MCF 10A (cell line): ENCODE results near the gene VSTM2B. TPM values are rescaled to one million over a fixed set of nuclear protein-coding genes. Genes with fewer than 3 reads are reported as not detected.
A peak's percentile ranks its signal among the peaks of the same experiment; 100 is the strongest.

Experiments used
- BruUV-seq: library from RNA; stranded (reverse); fragments of 400-500 nt; replicated peaks from 2 replicates; lab custom pipeline; 2021; lab: Mats Ljungman, UMichigan
- CTCF ChIA-PET: fragments of 300-600 bp; sonication (Branson Sonifier 250); formaldehyde crosslinking; extraction: SDS; loops from one replicate; lab custom pipeline; 2021; ENCODE audit warnings: antibody characterized with exemption, inconsistent platforms; lab: Yijun Ruan, JAX
- POLR2A ChIA-PET: fragments of 300-600, 350-650 bp; sonication (Branson Sonifier 250); formaldehyde crosslinking; extraction: SDS; loops from one replicate; lab custom pipeline; 2020; ENCODE audit warnings: antibody characterized with exemption, inconsistent platforms; lab: Yijun Ruan, JAX
- DNase-seq: peaks from one replicate; pipeline ENCODE4 v3.0.0-alpha.2; 2018; ENCODE audit not compliant: unreplicated experiment
- H3K27ac Mint-ChIP-seq: one replicate; pipeline ENCODE4 v1.8.0; 2022; ENCODE audit warnings: mild to moderate bottlenecking, low read depth, mixed read lengths; ENCODE audit not compliant: unreplicated experiment
- H3K27me3 Mint-ChIP-seq: one replicate; pipeline ENCODE4 v1.8.0; 2022; ENCODE audit warnings: mixed read lengths; ENCODE audit not compliant: insufficient read depth, unreplicated experiment
- H3K36me3 Mint-ChIP-seq: one replicate; pipeline ENCODE4 v1.8.0; 2022; ENCODE audit warnings: mild to moderate bottlenecking, moderate library complexity, mixed read lengths; ENCODE audit not compliant: insufficient read depth, unreplicated experiment
- H3K4me1 Mint-ChIP-seq: one replicate; pipeline ENCODE4 v1.8.0; 2022; ENCODE audit warnings: mixed read lengths; ENCODE audit not compliant: insufficient read depth, unreplicated experiment
- H3K4me3 Mint-ChIP-seq: one replicate; pipeline ENCODE4 v1.8.0; 2022; ENCODE audit warnings: mild to moderate bottlenecking, moderate library complexity, mixed read lengths; ENCODE audit not compliant: unreplicated experiment
- H3K9me3 Mint-ChIP-seq: one replicate; pipeline ENCODE4 v1.8.0; 2022; ENCODE audit warnings: mixed read lengths; ENCODE audit not compliant: unreplicated experiment
- intact Hi-C: fragments of 100-400 bp; cut with micrococcal nuclease; formaldehyde crosslinking; loops from 2 replicates; pipeline ENCODE4 v1.14.1; 2022
- total RNA-seq: library from RNA; stranded (reverse); gene quantifications from 2 replicates; pipeline ENCODE4 v1.2.3, GENCODE V29; 2022
- TF ChIP-seq, protein P1 (sequence below): fragments of 200-600 bp; IDR thresholded peaks from one replicate; pipeline ENCODE4 v1.8.0; 2022; ENCODE audit warnings: antibody characterized with exemption, mild to moderate bottlenecking; ENCODE audit not compliant: unreplicated experiment

VSTM2B gene
- total RNA-seq, 1 experiment from 2014 or later, result not detected

DNA sequence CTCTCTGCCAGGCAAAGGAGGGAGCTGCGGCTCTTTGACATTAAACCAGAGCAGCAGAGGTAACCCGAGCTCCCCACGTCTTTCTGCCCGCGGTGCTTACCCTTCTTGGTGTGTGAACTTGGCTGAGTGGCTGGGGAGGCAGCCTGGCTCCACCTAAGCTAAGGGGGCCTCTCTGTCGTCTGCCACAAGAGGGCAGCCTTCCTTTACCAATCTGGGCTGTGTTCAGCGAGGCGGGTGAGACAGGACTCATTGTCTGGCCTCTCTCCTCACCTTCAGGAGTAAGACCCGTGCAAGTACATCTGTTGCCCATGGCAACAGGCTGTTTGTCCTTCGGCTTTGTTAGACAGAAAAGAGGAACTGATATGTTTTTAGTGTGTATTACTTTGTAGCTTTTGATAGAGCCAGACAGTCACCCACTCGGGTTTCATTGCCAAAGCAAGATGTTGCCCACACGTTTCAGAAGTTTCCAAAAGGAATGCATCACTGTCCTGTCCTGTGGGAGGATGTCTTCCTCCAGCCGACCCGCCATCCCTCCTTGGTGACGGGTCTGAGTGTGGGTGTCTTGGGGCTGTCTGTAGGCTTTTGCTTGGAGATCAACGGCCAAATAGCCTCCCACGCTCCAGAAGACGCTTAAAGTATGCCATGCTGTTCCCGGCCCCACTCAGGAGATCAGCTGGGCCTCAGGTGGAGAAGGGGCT, 84.9 kb downstream of the VSTM2B start:
- intact Hi-C loops, result loop anchor here (1.0 to 10.0 kb wide), 2 partner anchors 81 to 1044 kb away; no protein-coding TSS in a partner anchor
- Mint-ChIP-seq H3K4me1 (no peaks in the 10 kb centered on the region), H3K27ac (no peak overlapping the region), H3K9me3 (no peaks in the 10 kb centered on the region), H3K4me3 (no peak overlapping the region), H3K36me3 (peaks cover 50% of the 10 kb centered on the region), H3K27me3 (no peaks in the 10 kb centered on the region)
- peak; percentile 86 for DNase-seq
- ChIA-PET CTCF (interaction anchor here (0.5 to 12.7 kb wide), 43 partner anchors 10 to 1044 kb away, joined by 3 to 398 read pairs (median 4); partner anchors contain the start of genes C19orf12 and URI1), POLR2A (interaction anchor here (1.2 to 7.2 kb wide), 2 partner anchors 19 to 104 kb away, joined by 4 to 126 read pairs; partner anchors contain the start of gene C19orf12)
- BruUV-seq, result no TSS peak
- TF ChIP-seq, protein P1, sequence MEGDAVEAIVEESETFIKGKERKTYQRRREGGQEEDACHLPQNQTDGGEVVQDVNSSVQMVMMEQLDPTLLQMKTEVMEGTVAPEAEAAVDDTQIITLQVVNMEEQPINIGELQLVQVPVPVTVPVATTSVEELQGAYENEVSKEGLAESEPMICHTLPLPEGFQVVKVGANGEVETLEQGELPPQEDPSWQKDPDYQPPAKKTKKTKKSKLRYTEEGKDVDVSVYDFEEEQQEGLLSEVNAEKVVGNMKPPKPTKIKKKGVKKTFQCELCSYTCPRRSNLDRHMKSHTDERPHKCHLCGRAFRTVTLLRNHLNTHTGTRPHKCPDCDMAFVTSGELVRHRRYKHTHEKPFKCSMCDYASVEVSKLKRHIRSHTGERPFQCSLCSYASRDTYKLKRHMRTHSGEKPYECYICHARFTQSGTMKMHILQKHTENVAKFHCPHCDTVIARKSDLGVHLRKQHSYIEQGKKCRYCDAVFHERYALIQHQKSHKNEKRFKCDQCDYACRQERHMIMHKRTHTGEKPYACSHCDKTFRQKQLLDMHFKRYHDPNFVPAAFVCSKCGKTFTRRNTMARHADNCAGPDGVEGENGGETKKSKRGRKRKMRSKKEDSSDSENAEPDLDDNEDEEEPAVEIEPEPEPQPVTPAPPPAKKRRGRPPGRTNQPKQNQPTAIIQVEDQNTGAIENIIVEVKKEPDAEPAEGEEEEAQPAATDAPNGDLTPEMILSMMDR, result peak; percentile 74

DNA sequence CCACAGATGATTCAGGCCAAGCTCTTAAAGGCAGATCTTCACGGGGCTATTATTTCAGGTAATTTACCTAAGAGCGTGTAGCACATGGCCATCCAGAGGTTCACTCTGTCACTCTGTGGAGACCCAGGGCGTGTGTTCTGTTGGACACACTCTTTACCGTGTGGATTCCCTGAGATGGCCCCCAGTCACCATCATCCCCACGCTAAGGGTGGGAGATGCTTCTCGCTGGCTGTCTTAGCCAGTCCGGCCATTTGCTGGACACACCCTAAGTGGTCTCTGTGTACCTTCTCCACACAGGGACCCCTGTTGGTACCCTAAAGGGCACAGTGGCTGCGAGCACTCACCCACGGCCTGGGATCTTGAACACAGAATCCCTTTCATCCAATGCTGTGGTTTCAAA, 86.3 kb downstream of the VSTM2B start:
- peaks cover 55% of the 10 kb centered on the region for H3K36me3 Mint-ChIP-seq
- BruUV-seq, result no TSS peak
- no peaks in the 10 kb centered on the region for H3K9me3 Mint-ChIP-seq
- TF ChIP-seq, protein P1, result no peak
- DNase-seq, result no peak
- no peaks in the 10 kb centered on the region for H3K4me1 Mint-ChIP-seq
- no peaks in the 10 kb centered on the region for H3K27me3 Mint-ChIP-seq
- H3K4me3 Mint-ChIP-seq, result no peak overlapping the region
- intact Hi-C loops, result loop anchor here (10.0 kb wide), 1 partner anchor 1043 kb away; no protein-coding TSS in a partner anchor
- POLR2A ChIA-PET, result interaction anchor here (7.2 kb wide), 1 partner anchor 103 kb away, joined by 126 read pairs; the partner anchor contains the start of gene C19orf12
- CTCF ChIA-PET, result interaction anchor here (1.1 to 12.7 kb wide), 10 partner anchors 13 to 115 kb away, joined by 3 to 398 read pairs (median 14); partner anchors contain the start of gene C19orf12
- H3K27ac Mint-ChIP-seq, result no peak overlapping the region

DNA sequence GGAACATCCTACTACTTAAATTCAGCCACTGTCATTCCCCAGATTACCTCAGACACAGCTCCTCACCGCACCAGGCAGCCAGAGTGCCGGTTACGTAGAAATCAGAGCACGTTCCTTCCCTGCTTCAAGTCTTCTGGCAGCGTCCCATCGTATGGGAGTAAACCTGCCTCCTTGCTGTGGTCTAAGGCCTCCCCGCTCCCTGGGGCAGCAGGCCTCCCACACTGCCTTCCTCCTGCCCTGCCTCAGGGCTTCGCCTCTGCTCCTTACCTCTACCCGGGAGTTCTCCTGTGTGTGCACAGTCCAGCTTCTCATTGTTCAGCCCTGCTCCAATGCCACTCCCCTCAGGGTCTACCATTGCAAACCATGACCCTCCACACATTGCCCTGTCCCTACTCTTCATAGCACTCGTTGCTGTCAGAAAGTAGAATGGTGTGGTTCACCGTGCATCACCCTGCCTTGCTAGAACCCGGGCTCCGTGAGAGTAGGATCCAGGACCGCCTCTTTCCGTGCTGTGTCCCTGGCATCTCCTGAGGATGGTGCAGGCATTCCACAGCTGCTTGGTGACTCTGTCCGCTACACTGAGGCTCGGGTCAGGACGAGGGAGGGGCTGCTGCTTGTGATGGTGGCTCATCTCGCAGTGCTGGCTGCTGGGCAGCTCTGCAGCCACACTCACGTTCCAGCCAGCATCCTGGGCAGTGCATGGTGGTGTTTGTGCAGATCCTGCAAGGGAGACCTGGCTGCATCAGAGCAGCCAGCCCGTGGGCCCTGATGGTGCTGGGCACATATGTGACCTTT, 87.2 kb downstream of the VSTM2B start:
- no peak for DNase-seq
- no TSS peak for BruUV-seq
- Mint-ChIP-seq H3K9me3 (no peaks in the 10 kb centered on the region), H3K4me3 (no peak overlapping the region), H3K27ac (no peak overlapping the region), H3K4me1 (no peaks in the 10 kb centered on the region), H3K36me3 (peaks cover 55% of the 10 kb centered on the region), H3K27me3 (no peaks in the 10 kb centered on the region)
- ChIA-PET POLR2A (no interaction called here), CTCF (interaction anchor here (7.2 to 12.7 kb wide), 2 partner anchors 12 to 102 kb away, joined by 104 to 398 read pairs; partner anchors contain the start of gene C19orf12)
- TF ChIP-seq, protein P1, result no peak
- intact Hi-C loops, result loop anchor here (10.0 kb wide), 1 partner anchor 1042 kb away; no protein-coding TSS in a partner anchor
